ENCODE measurements around the gene ARNT2.

The ARNT2 gene

DNA sequence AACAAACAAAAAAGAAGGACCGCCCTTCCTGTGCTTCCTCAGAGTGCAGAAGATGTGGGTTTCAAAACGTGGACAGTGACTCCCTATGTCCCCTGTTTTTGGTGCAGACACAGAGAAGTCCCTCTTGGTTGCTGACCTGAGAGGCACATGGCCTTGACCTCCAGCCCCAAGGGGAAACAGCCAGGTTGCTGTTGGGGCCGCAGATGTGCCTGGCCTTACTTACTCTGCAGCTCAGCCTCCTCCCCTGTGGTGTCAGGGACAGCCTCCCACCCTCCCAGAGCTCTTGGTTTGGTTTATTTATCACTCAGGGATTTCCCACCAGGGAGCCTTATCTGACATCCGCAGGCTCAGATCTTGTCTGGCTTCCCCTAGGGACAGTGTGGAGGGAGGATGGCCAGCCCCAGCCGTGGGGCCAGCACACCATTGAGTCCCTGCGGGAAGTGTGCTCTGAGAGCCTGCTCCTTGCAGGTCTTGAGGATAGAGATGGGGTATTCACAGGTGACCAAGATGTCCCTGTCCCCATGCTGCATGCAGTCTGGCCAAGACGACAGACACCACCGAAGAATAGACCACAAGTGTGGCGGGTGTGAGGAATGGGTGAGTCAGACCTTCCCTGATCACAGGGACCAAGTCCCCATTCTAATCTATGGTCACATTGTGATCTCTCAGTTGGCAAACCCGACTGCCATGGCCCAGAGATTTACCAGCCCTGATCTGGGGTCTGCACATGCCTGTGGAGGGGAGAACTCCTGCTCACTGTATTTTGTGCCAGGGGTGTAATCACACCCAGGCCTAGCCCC is 156.6 kb downstream of the ARNT2 start:
- no peak for DNase-seq

DNA sequence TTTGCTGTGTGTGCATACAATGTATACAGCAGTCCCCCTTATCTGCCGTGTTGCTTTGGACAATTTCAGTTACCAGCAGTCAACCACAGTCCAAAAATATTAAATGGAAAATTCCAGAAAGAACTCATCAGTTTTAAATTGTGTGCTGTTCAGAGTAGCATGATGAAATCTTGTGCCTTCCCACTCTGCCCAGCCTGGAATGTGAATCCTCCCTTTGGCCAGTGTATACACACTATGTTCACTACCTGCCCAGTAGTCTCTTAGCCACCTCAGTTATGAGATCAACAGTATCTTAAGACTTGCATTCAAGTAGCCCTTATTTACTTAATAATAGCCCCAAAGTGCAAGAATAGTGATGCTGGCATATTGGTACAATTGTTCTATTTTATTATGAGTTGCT is 157.3 kb downstream of the ARNT2 start:
- DNase-seq = no peak

DNA sequence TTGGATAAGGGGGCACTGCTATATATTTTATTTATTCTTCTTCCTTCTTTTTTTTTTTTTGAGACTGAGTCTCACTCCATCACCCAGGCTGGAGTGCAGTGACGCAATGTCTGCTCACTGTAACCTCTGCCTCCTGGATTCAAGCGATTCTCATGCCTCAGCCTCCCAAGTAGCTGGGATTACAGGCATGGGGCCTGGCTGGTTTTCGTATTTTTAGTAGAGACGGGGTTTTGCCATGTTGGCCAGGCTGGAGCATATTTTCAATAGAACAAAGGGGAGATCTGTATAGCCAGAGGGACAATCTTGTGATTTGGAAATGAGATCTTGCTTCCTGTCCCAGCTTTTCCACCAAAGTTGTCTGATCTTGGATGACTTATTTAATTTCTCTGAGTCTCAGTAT is 157.9 kb downstream of the ARNT2 start:
- no peak for DNase-seq

DNA sequence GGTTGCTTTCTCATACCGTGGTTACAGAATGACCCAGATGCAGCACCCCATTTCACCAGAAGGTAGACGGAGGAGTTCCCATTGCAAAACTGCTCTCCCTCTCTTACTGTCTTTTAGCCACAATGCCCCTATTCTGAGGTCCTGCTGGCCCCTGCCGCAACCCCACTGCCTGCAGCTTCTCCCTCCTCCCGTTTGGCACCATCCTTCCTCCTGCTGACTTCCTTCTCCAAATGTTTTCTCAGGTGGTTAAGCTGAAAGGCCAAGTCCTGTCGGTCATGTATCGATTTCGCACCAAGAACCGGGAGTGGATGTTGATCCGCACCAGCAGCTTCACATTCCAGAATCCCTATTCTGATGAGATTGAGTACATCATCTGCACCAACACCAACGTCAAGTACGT is 158.7 kb downstream of the ARNT2 start:
- no peak for DNase-seq

DNA sequence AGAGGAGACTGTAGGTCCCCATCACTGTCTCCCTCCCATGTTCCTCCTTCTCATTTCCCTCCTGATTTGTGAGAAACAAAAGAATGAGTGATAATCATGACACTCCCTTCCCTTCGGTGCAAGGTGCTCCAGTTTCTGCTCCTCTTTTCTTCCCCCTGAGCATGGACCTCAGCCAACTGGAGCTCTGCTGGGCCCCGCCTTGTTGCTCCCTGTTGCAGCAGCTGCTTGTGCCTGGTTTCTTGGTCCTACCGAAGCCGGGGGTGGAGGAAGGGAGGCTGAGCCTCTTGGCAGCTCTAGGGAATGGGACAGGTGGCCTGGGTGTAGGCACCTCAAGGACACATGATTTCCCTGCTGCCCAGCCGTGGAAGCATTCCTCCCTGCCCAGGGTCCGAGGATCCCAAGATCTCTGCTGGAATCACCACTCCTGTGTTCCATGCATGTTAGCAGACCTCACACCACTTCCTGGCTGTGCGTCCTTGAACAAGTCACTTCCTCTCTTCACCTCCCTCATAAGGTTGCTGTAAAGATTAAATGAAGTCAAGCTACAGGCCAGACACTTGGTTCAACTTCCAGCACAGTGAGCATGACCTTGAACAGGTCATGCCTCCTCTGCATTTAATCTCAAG is 159.3 kb downstream of the ARNT2 start:
- DNase-seq = no peak

DNA sequence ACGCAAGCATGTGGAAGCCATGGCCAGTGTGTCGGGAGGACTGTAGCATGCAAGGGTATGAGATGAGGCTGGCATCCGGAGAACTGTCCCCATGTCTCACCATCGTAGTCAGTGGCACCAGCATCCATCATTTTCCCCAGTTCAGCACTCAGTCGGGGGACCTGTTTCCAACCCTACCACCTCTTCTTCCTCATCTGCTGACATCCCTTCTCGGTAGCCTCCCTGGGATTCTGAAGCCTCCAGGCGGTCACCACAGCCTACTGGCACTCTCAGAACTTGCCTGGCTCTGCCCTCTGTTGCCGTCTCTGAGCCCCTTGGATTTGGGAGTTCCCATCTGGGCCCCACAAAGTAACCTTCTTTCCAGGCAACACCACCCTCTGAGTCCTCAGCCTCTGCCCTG is 159.9 kb downstream of the ARNT2 start:
- no peak for DNase-seq

DNA sequence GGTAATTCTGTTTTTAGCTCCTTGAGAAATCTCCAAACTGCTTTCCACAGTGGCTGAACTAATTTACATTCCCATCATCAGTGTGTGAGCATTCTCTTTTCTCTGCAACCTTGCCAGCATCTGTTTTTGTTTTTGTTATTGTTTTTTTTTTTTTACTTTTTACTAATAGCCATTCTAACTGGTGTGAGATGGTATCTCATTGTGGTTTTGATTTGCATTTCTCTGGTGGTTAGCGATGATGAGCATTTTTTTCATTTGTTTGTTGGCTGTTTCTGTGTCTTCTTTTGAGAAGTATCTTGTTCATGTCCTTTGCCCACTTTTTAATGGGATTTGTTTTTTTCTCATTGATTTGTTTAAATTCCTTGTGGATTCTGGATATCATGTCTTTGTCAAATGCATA is 161.2 kb downstream of the ARNT2 start:
- DNase-seq = no peak

DNA sequence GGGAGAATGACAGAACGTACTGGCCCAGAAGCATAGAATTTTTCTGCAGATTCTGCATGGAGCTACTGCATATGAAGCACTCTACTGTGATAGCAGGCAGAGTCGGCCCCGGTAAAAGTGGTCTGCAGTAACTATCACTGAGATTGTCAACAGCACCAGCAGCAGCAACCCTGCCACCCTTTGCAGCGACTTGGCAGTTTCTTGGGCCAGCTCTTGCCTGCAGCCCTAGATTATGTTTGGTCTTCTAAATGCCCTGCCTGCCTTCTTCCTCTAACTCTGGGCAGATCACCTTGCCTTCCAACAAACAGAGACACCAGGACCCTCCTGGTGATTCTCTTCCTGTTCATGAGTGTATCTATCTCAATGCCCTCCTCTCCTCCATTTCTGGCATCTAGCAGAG is 161.8 kb downstream of the ARNT2 start:
- DNase-seq = no peak

DNA sequence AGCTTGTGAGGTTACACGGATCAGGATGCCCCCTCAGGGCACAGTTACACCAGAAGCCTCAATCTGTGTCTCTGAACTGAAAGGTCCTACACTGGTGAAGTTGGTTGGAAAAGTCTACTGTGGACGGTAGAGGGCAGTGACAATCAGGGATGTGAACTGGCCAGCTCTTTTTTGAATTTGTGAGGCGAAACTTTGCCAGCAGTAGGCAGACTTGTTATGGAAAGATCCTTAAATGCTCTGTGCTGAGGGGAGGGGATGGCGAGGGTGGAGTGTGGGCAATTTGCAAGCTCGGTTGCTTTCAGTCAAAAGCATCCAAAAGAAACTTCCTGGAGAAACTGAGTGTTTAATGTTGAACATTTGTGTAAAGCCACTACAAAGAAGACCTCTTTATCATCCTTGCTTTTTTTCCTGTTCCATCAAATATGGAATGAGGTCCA is 163.6 kb downstream of the ARNT2 start:
- no peak for DNase-seq

DNA sequence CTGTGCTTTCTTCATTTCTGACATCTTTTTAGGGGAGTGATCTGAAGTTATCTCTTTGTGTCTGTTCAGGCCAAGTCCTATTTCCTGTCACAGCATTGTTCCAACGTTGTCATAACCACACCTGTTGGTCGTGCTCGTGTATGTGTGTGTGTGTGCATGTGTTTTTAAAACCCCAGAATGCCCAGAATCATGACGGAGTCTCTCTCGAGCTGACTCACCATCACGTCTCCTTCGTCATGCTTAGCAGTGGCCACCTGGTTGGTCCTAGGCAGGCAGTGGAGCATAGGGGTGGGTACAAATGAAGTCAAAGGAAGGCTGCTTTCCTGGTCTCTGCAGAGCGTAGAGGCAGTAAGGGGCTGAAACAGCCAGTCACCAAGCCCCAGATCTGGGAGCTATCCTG is 164.1 kb downstream of the ARNT2 start:
- no peak for DNase-seq

DNA sequence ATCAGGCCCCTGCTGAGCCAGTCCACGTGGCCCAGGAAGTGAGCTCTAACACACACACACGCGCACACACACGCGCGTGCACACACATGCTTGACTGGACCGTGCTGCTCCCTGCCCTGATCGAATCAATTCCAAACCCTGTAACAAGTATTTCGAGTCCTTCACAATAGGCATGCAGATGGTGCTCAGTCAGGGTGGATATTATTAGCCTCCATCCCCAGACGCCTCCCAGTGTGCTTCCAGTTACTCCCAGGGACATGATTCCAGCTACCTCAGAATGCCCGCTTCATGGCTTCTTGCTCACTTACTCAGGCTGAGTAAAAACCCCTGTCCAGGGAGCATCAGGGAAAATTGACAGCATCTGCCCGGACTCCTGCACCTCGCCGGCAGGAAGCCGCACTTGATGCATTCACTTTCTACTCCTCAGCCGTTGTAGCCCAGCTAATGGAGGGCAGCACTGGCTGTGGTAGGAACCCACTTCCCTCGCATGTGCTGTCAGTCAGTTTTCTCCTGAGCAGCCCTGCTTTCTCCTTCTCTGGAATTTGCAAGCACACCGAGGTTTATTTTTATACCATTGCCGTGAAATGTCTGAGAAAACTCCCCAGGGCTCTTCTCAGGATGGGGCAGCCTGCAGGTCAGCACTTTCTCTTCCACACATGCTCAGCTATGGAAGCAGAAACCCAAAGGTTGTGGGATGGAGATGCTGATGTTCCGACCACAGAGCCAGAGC is 164.9 kb downstream of the ARNT2 start:
- DNase-seq = no peak

DNA sequence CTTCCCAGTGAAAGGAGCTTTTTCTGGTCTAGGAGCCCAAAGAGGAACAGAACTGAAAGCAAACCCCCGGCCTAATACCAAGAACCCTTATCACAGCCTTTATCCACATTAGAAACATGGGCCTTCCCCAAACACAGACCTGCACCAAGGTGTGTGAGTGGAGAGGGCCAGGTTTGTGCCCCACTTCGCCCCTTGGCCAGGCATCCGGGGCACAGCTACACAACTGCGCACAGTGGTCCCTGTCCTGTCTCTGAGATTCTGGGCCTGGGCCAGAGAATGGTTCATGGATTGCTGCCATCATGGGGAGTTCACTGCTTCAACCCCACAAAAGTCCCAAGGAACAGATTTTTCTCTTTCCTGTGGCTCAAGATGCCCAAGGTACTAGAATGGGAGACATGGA is 165.5 kb downstream of the ARNT2 start:
- DNase-seq = no peak

DNA sequence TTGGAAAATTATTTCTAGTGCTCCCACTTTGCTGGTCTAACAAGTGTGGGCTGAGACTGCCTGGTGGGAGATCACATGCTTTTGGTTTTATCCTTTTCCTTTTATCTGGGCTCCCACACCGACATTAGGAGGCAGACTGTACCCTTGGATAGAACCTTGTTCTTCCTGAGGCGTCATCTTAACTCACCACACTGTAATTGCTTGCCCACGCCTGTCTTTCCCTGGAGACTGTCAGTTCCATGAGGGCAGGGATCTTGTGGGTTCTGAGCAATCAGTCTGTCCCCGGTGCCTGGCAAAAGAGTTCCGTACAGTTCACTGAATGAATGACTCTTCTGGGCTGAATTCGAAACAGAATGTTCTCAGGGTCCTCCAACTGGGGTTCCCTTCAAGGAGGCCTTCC is 166.4 kb downstream of the ARNT2 start:
- no peak for DNase-seq

DNA sequence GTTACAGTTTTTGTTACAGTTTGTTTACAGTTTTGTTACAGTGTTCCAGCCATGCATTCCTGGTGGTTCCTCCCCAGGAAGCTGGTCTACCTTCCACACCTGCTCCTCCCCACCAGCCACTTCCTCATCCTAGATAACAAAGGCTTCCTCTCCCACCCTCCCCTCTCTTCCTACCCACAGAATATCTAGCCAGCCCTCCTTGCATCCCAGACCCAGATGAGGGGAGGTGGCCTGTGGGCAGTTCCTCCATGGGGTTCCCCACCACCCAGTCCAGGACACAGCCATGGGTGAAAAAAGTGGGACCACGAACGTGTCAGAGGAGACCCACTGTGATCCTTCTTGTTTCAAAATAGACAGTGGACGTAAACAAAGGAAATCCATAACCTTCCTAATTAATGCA is 168.2 kb downstream of the ARNT2 start:
- DNase-seq = no peak

DNA sequence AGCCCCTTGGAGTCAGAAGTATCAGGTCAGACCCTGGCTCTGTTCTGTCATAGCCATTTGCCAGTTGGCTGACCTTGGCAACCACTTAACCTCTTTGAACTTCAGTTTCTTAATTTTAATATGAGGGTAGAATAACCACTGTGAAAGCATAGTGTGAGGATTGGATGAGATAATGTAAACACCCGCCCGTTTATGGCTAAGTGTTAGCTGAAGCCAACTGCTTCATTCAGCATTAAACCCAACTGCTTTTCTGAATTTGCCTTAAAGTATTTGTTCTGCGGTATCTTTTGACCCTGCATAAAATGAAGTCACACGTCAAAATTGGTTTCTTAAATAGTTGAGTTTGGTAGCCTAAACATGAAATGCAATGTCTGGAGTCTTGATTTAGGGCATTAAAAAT is 169.4 kb downstream of the ARNT2 start:
- DNase-seq = no peak

DNA sequence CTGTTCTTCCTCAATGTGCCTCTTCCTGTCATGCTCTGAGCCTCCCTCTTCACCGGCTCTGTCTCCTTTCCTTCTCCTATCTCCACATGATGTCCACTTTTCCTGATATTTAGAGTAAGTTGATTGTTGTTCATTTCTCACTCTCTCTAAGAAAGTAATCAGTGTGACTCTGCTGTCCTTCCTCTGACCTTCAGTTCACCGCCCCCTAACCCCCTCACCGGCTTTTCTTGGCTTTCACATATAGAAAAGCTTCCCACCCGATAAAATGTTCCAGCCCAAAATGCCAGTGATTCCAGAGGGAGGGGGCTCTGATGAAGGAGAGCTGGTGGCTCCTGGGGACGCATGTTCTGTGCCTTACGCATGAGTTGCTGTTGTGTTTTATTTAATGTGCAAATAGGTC is 170.4 kb downstream of the ARNT2 start:
- no peak for DNase-seq

DNA sequence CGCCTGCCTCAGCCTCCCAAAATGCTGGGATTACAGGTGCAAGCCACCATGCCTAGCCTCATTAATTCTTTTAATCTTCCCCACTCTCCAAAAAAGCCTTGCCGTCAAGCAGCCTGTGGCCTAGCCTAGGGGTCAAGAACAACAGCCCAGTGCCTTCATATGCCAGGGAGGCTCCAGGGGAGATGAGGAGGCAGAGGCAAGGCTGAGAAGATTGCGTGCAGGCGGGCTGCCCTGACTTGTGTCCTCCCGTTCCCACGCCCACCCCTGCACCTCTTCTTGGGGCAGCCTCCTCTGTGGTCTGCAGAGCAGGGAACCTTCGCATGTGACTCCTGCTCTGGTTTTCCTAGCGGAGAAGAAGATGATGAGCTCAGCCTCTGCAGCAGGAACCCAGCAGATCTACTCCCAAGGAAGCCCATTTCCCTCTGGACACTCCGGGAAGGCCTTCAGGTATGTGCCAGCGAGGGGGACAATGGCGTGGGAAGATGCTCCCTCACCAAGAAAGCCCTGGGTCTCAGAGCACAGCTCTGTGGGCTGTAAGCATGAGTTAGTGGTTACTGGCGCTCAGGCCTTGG is 172.4 kb downstream of the ARNT2 start:
- DNase-seq = no peak

DNA sequence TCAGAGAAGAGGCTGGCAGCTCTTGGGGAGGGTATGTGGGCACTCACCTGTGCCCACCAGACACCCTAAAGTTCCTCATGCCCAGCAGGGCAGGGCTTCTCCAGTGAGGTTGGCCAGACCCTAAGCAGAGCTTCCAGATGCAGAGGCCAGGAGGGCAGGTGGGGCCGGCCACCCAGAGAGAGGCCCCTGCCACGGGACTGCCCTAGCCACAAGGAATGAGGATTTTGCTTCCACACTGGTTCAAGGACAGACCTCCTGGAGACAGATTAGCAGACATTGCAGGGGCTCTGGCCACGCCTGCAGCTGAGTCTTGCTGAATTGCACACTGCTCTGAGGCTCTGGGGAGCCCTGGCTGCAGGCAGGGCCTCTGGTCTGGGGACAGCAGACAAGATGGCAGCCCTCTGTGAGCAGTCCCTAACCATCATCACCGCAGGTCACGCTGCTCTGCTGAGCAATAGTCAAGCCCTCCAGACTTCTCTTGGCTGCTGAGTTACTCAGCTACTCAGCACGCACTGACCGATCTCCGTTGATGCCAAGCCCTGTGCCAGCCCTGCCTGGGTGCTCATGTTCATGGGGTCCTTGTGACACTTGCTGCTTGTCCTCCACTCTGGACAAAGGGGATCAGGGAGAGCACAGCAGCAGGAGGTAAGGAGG is 173.5 kb downstream of the ARNT2 start:
- no peak for DNase-seq

DNA sequence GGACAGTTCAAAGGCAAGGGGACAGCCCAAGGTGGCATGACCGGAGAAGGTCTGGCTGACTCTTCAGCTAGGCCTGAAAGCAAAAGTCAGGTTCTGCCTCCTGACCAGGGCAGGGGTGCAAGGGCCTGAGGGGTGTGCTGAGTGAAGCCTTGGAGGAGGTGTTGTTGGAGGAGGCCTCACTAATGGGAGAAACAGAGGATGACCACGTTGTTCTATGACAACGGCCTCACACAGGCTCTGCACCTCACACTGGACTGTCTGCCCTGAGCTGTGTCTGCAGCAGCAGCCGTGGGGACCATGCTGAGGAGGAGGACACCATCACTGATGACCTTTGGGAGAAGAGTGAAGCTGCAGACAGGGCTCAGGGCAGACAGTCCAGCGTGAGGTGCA is 174.0 kb downstream of the ARNT2 start:
- DNase-seq = no peak

DNA sequence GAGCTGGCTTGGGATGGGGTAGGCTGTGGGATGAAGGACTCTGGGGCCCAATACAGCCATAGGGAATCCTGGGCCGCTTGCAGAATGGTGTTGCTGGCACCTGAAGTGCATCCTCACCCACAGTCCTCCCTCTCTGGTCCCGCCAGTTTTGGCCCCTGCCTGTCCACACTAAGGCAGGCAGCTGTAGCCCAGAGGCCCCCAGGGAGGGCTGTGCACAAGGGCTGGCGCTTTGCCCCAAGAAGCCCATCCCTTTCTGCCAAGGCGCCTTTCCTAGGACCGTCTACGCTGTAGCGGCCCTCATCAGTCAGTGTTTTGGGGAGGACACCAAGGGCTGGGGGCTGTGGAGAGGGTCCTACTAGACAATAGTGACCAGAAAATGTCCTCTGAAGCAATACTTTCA is 174.7 kb downstream of the ARNT2 start:
- no peak for DNase-seq

DNA sequence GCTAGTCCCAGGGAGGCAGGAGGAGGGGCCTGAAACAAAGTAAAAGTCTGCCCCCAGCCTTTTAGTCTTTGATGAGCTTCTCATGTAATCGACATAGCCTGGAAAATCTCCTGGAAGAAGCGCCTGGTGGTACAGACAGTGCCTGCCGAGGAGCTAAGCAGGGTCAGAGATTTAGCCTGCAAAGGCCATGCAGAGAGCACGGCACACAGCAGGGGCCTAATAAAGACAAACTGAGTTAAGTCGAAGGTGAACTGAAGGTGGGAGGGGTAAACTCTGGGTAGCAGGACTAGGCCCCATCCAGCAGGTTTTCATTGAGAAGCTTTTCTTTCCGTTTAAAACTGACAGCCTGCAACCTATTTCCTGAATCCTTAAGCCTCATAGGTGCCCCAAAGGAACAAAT is 175.4 kb downstream of the ARNT2 start:
- DNase-seq = no peak

DNA sequence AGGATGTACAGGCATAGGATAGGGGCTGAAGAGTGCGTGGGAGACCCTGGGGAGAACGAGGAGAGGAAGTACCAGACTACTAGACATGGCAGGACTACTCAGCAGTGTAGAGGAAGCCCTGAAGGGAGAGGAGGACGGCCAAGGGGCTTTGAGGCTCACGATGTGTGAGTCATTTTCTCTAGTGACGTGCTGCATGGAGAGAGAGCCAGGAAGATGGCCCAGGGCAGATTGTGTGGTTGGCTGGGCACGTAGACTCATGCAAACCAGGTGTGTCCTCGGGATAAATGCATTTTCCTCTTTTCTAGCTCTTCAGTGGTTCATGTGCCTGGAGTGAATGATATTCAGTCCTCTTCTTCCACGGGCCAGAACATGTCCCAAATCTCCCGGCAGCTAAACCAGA is 175.9 kb downstream of the ARNT2 start:
- DNase-seq = peak; percentile 69

DNA sequence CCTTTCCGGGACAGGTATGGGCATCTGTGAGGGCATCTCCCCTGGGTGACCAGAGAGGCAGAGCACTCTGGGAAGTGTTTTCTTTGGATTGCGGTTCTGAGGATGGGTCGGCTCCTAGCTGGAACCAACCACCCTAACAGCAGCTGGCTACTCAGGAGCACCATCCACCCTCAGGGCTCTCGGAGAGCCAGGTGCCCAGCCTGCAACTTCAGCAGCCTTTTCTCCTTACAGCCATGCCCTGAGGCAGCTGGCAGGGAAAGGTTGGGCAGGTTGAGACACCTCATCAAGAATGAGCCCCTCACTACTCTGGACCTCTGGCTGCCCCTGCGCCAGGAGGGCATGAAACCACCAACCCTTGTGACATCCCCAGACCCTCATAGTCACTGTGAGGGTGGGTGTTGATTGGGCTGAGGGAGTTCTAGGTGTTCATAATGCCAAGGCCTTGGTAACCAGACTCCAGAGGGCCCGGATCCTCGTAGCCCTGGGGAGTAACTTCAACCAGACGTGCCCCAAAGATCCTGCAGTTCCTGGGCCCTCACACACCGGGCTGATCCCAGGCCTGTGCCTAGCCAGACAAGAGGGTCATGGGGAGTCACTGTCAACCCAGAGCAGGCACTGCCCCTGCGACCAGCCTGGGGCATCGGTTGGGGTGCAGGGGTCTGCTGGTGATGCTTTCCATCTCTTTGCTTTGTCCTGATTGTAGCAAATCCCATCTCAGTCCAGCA is 176.5 kb downstream of the ARNT2 start:
- no peak for DNase-seq

Measured in T1000 (cell line).